GM19324 (cell line): Measurements from ENCODE around the gene SUMO1.

Experiments
- ATAC-seq: cut with Tn5 transposase; IDR thresholded peaks from one replicate; pipeline ENCODE4 v1.9.1; 2021; ENCODE audit warnings: mild to moderate bottlenecking, moderate library complexity; ENCODE audit not compliant: unreplicated experiment, low FRiP score

The SUMO1 gene

DNA sequence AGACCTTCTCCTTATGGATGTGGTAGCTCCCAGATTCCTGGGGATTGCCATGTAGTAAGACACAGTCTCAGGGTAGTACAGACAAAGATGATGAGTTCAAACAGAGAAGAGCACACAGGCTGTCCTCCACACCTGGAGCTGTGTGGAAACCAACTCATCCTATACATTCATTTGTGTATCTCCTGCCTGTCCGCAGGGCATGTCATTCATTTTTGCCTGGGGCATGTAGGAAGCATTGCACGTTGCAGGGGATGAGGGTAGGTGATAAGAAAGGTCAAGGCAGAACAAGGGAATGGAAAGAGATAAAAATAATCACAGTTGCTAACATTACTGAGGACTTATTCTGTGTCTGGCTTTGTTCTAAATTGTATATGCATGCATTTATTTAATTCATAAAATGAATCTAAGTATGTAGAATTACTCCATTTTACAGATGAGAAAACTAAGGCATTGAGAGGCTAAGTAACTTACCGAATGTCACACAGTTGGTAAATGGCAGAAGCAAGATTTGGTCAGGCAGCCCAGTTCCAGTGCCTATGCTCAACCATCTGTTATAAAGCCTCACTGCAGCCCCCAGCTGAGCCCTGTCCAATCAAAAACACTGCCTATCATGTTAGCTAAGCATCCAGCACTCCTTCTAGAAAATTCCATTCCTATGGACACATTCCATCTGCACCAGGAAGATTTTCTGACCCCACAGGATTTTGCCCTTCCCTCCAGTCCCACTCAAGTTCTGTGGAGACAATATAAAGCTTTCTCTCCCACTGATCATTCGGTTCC lies 81.0 kb downstream of the SUMO1 start:
- ATAC-seq = no peak
